HG03097 (cell line): ENCODE measurements around the gene ST6GALNAC6.

ENCODE experiments used
- ATAC-seq: cut with Tn5 transposase; IDR thresholded peaks from one replicate; pipeline ENCODE4 v1.9.1; 2021; ENCODE audit not compliant: unreplicated experiment, low FRiP score

ST6GALNAC6 gene

GRCh38 chr9:127917603-127918002 lies 18.2 kb upstream of the ST6GALNAC6 start:
- no peak for ATAC-seq

GRCh38 chr9:127916720-127917581 lies 17.5 kb upstream of the ST6GALNAC6 start, which contains the start of gene ST6GALNAC4:
Gene ST6GALNAC4 (minus strand): TSS chr9:127917041. CDS start chr9:127916419, 622 bp downstream.
- peak; percentile 57 for ATAC-seq

GRCh38 chr9:127915801-127916719 lies 16.7 kb upstream of the ST6GALNAC6 start:
- no peak for ATAC-seq

GRCh38 chr9:127915325-127915752 lies 15.9 kb upstream of the ST6GALNAC6 start:
- no peak for ATAC-seq

GRCh38 chr9:127913682-127914081 lies 14.3 kb upstream of the ST6GALNAC6 start:
- no peak for ATAC-seq

GRCh38 chr9:127912882-127913281 lies 13.5 kb upstream of the ST6GALNAC6 start:
- no peak for ATAC-seq

- no peak for ATAC-seq
Measured at GRCh38 chr9:127912296-127912695, 12.9 kb upstream of the ST6GALNAC6 start.

GRCh38 chr9:127910613-127911205 lies 11.3 kb upstream of the ST6GALNAC6 start:
- no peak for ATAC-seq

GRCh38 chr9:127909839-127910273 lies 10.5 kb upstream of the ST6GALNAC6 start:
- ATAC-seq, result no peak

- no peak for ATAC-seq
Measured at GRCh38 chr9:127908660-127908926, 9.2 kb upstream of the ST6GALNAC6 start.

GRCh38 chr9:127907867-127908659 lies 8.7 kb upstream of the ST6GALNAC6 start:
- ATAC-seq, result no peak

GRCh38 chr9:127905788-127906191 lies 6.4 kb upstream of the ST6GALNAC6 start:
- ATAC-seq, result no peak

- no peak for ATAC-seq
Measured at GRCh38 chr9:127905004-127905728, 5.8 kb upstream of the ST6GALNAC6 start.

GRCh38 chr9:127904561-127905003 lies 5.2 kb upstream of the ST6GALNAC6 start:
- ATAC-seq, result no peak

- peak; percentile 22 for ATAC-seq
Measured at GRCh38 chr9:127903557-127904475, 4.4 kb upstream of the ST6GALNAC6 start.

GRCh38 chr9:127898433-127899127 lies 823 bp downstream of the ST6GALNAC6 start:
- ATAC-seq, result no peak

- ATAC-seq, result no peak
Measured at GRCh38 chr9:127897193-127897692, 2.2 kb downstream of the ST6GALNAC6 start.
